NCI-H1417 treated with DMSO at 0.1 percent for 48 hours (cell line): ENCODE measurements around the gene KLK8.
"Not testable (repeated sequence)": the region's sequence is repeated elsewhere in the genome, so short reads cannot be mapped to it uniquely, and the experiment has no call there.

ENCODE experiments used
- DNase-seq: peaks from one replicate; lab custom pipeline; 2025; lab: John Stamatoyannopoulos, UW

The KLK8 gene

GRCh38 chr19:50983625-50984292 is 17.6 kb downstream of the KLK8 start, which contains the start of gene KLK7:
KLK7 (minus strand) TSS chr19:50983917; CDS start chr19:50982399, 1,518 bp downstream.
- no peak for DNase-seq

- DNase-seq = no peak
Measured at GRCh38 chr19:50982186-50982585, 19.2 kb downstream of the KLK8 start.

GRCh38 chr19:50981587-50982146 is 19.7 kb downstream of the KLK8 start:
- no peak for DNase-seq

- DNase-seq = no peak
Measured at GRCh38 chr19:50980208-50980607, 21.2 kb downstream of the KLK8 start.

GRCh38 chr19:50979758-50980157 is 21.6 kb downstream of the KLK8 start:
- DNase-seq = no peak

- no peak for DNase-seq
Measured at GRCh38 chr19:50978772-50979390, 22.5 kb downstream of the KLK8 start.

GRCh38 chr19:50977626-50978025 is 23.8 kb downstream of the KLK8 start:
- DNase-seq = no peak

GRCh38 chr19:50975766-50976165 is 25.6 kb downstream of the KLK8 start:
- no peak for DNase-seq

- no peak for DNase-seq
Measured at GRCh38 chr19:50974702-50975556, 26.5 kb downstream of the KLK8 start.

- no peak for DNase-seq
Measured at GRCh38 chr19:50972795-50973376, 28.5 kb downstream of the KLK8 start.

GRCh38 chr19:50969810-50970209 is 31.6 kb downstream of the KLK8 start:
- DNase-seq = not testable (repeated sequence)

- no peak for DNase-seq
Measured at GRCh38 chr19:50969413-50969760, 32.0 kb downstream of the KLK8 start, which contains the start of gene KLK6. KLK6 (minus strand) TSS chr19:50969591; CDS start chr19:50968104, 1,487 bp downstream.

- DNase-seq = no peak
Measured at GRCh38 chr19:50968716-50969412, 32.5 kb downstream of the KLK8 start.

GRCh38 chr19:50967929-50968715 is 33.3 kb downstream of the KLK8 start:
- no peak for DNase-seq

- no peak for DNase-seq
Measured at GRCh38 chr19:50964266-50964665, 37.1 kb downstream of the KLK8 start.

GRCh38 chr19:50963381-50963780 is 38.0 kb downstream of the KLK8 start:
- no peak for DNase-seq

GRCh38 chr19:50962245-50962644 is 39.2 kb downstream of the KLK8 start:
- no peak for DNase-seq

- DNase-seq = no peak
Measured at GRCh38 chr19:50959731-50960500, 41.5 kb downstream of the KLK8 start.

GRCh38 chr19:50957587-50957986 is 43.8 kb downstream of the KLK8 start:
- DNase-seq = no peak

GRCh38 chr19:50952910-50953309 is 48.5 kb downstream of the KLK8 start, which contains the start of gene KLK5:
KLK5 (minus strand) TSS chr19:50953038; CDS start chr19:50952657, 381 bp downstream.
- no peak for DNase-seq
